Kidney (tissue), 14 donors: ENCODE measurements around the gene XPO5. TPM values are rescaled to one million over a fixed set of nuclear protein-coding genes. Genes with fewer than 3 reads are reported as not detected.

ENCODE experiments used
- DNase-seq, 5 donors: peaks; one replicate each; pipeline ENCODE4 v3.0.0-alpha.2; 2013 to 2020
- FAIRE-seq: peaks from 2 replicates; lab custom pipeline; 2012; peaks lifted over from hg19 to GRCh38; lab: Jason Lieb, UNC
- H3K27ac ChIP-seq, 2 donors: one replicate each; pipeline ENCODE4 v1.7.0; 2013; ENCODE audit warnings: low read depth in 2 of 2, low read length in 2 of 2, inconsistent platforms in 1 of 2
- H3K27me3 ChIP-seq: one replicate; pipeline ENCODE4 v1.7.1; 2013; ENCODE audit warnings: low read length, inconsistent platforms; ENCODE audit not compliant: control insufficient read depth, insufficient read depth
- H3K36me3 ChIP-seq, 3 donors: one replicate each; pipeline versions ENCODE4 v1.7.0 to v1.7.1; 2013; ENCODE audit warnings: low read length in 3 of 3, control low read depth in 1 of 3, inconsistent platforms in 1 of 3; ENCODE audit not compliant: insufficient read depth in 3 of 3, control insufficient read depth in 2 of 3
- H3K4me1 ChIP-seq, 3 donors: one replicate each; pipeline versions ENCODE4 v1.7.0 to v1.7.1; 2013; ENCODE audit warnings: low read length in 3 of 3, inconsistent platforms in 1 of 3, low read depth in 1 of 3; ENCODE audit not compliant: control insufficient read depth in 2 of 3, insufficient read depth in 2 of 3
- H3K4me3 ChIP-seq, 3 donors: one replicate each; pipeline versions ENCODE4 v1.7.0 to v1.8.1; 2013; ENCODE audit warnings: low read length in 3 of 3, control low read depth in 1 of 3, inconsistent platforms in 1 of 3
- H3K9ac ChIP-seq, 3 donors: one replicate each; pipeline versions ENCODE4 v1.7.0 to v1.7.1; 2013; ENCODE audit warnings: low read length in 3 of 3, control low read depth in 1 of 3, inconsistent platforms in 1 of 3
- H3K9me3 ChIP-seq, 3 donors: one replicate each; pipeline versions ENCODE4 v1.7.0 to v1.7.1; 2013; ENCODE audit warnings: low read length in 3 of 3, control low read depth in 1 of 3, inconsistent platforms in 1 of 3; ENCODE audit not compliant: control insufficient read depth in 2 of 3, insufficient read depth in 1 of 3
- intact Hi-C: fragments of 100-400 bp; cut with DNase I; formaldehyde crosslinking; loops from one replicate; pipeline ENCODE4 v1.11.1; 2022
- polyA plus RNA-seq: library from polyadenylated mRNA; stranded (reverse); fragments of 350-450 nt; fragmentation: Illumina TruSeq; extraction: RNeasy Lipid Tissue Mini Kit (QIAGEN cat#74804); gene quantifications from one replicate; pipeline ENCODE4 v1.2.3, GENCODE V29; 2014; ENCODE audit warnings: low read depth, low replicate concordance; ENCODE audit not compliant: insufficient read depth
- total RNA-seq: library from RNA; stranded (reverse); fragmentation: NEBNext Ultra II Directional; extraction: Animal tissue kit (Norgen Biotek cat#: 25700); gene quantifications from one replicate; pipeline ENCODE4 v1.2.1, GENCODE V29; 2021
- TF ChIP-seq, protein P1 (sequence below): IDR thresholded peaks from 3 replicates; pipeline ENCODE4 v1.5.1; 2012; ENCODE audit warnings: mild to moderate bottlenecking, moderate library complexity, borderline replicate concordance; ENCODE audit not compliant: insufficient read depth; ENCODE audit errors: extremely low read depth
- donor health status: control.
- donor health status: control.
- donor health status: control.
- donor health status: control.
- donor health status: control.
- donor health status: DM: yes; HTN: yes; CAD: no.
- donor health status: Normal renal cell carcinoma (clear cell type).

Gene XPO5
- total and polyA plus RNA-seq, 2 donors from 2014 or later = 7.5 to 34.3 TPM

DNA sequence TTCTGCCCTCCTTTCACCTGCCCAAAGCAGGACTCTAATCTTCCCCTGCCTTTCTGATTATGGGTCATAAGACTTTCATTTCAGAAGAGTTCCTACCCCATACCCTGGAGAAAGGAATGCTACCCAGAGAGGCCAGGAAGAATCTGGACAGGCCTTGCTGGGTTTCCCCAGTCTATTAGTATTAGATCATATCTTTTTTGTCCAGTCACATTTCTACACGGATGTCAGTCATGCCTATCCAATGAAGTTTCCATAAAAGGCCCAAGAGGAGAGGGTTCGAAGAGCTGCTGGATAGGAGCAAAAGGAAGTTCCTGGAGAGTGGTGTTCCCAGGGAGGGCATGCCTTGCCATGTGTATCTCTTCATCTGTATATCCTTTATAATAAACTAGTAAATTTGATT is 3.3 kb upstream of the XPO5 start:
- Histone ChIP-seq H3K4me3 (peak overlapping the region in 1 of 3 donors; percentile 8), H3K27ac (peak overlapping the region; percentile 37 to 49), H3K9ac (peak overlapping the region in 1 of 3 donors; percentile 9), H3K27me3 (no peaks in the 10 kb centered on the region), H3K9me3 (no peaks in the 10 kb centered on the region), H3K36me3 (peaks cover 0 to 17% (median under 1%) of the 10 kb centered on the region in 3 donors), H3K4me1 (peaks cover 0 to 6% (median 6%) of the 10 kb centered on the region in 3 donors)
- no peak for FAIRE-seq
- peak in 1 of 5 donors; percentile 27 for DNase-seq
- intact Hi-C loops = no loop called here
- TF ChIP-seq, protein P1, sequence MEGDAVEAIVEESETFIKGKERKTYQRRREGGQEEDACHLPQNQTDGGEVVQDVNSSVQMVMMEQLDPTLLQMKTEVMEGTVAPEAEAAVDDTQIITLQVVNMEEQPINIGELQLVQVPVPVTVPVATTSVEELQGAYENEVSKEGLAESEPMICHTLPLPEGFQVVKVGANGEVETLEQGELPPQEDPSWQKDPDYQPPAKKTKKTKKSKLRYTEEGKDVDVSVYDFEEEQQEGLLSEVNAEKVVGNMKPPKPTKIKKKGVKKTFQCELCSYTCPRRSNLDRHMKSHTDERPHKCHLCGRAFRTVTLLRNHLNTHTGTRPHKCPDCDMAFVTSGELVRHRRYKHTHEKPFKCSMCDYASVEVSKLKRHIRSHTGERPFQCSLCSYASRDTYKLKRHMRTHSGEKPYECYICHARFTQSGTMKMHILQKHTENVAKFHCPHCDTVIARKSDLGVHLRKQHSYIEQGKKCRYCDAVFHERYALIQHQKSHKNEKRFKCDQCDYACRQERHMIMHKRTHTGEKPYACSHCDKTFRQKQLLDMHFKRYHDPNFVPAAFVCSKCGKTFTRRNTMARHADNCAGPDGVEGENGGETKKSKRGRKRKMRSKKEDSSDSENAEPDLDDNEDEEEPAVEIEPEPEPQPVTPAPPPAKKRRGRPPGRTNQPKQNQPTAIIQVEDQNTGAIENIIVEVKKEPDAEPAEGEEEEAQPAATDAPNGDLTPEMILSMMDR = no peak

DNA sequence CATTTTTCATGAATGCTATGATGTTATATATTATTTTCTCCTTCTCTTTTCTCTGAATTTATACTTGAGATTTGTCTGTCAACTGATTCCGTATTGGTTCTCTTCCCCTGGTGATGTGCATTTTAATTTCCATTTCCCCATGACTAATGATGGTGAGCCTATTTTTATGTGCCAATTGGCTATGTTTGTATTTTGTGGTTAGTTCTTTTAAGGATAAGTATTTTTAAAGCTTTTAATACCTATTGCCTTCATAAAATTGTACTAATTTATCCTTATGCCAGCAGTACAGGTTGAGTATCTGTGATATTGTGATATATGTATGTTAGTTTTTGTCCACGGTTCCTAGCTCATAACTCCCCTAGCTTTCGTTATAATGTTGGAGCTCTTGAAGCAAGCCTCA is 2.9 kb upstream of the XPO5 start:
- intact Hi-C loops = no loop called here
- Histone ChIP-seq H3K9ac (peak overlapping the region in 1 of 3 donors; percentile 9), H3K27ac (peak overlapping the region; percentile 37 to 49), H3K27me3 (no peaks in the 10 kb centered on the region), H3K4me1 (peaks cover 0 to 6% (median 6%) of the 10 kb centered on the region in 3 donors), H3K9me3 (no peaks in the 10 kb centered on the region), H3K36me3 (peaks cover 0 to 13% (median 0%) of the 10 kb centered on the region in 3 donors), H3K4me3 (peak overlapping the region in 1 of 3 donors; percentile 8)
- TF ChIP-seq, protein P1 = no peak
- DNase-seq (no peak), FAIRE-seq (no peak)

DNA sequence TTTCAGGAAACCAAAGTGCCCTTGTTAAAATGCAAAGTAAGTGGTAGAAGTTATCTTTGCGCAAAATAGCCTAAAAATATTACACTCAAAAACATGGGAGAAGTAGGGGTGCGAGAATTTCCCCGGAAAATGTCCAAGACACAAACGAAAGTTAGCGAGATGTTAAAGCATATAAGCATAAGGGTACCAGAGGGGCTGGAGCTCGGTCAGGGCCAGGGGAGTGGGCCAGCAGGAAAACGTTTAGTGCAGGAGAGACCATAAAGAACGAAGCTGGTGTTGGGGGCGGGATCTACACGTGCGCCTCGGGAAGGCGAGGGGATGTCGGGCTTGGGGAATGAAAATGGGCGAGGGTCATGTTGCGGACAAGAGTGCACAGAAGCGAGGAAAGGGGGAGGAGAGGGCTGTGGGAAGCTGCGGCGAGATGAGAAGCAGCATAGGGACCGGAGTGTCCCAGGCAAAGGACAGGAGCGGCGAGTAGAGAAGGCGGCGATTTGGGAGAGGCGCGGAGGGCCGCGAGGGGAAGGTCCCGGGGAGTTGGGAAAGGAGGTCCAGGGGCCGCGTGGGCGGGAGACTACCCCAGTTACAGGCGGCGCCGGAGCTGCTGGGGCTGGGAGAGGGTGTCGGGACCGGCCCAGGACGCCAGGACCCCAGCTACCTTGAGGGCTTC is 600 bp downstream of the XPO5 start:
- H3K4me1 ChIP-seq = peaks cover 0 to 6% (median 6%) of the 10 kb centered on the region in 3 donors
- H3K9ac ChIP-seq = peak overlapping the region; percentile 50 to 86 (median 77)
- H3K9me3 ChIP-seq = no peaks in the 10 kb centered on the region
- H3K27ac ChIP-seq = peak overlapping the region in 1 of 2 donors; percentile 61
- H3K27me3 ChIP-seq = no peaks in the 10 kb centered on the region
- H3K36me3 ChIP-seq = peaks cover 2 to 10% (median 9%) of the 10 kb centered on the region in 3 donors
- FAIRE-seq = no peak
- peak in 4 of 5 donors; percentile 63 to 76 (median 74) for DNase-seq
- H3K4me3 ChIP-seq = peak overlapping the region; percentile 89 to 98 (median 94)
- TF ChIP-seq, protein P1 = no peak
- intact Hi-C loops = no loop called here
